PC-9 (cell line): Measurements from ENCODE around the gene WNT2B. TPM values are rescaled to one million over a fixed set of nuclear protein-coding genes. Genes with fewer than 3 reads are reported as not detected.

Experiments used
- BruUV-seq: library from RNA; stranded (reverse); fragments of 400-500 nt; replicated peaks from 2 replicates; lab custom pipeline; 2021; lab: Mats Ljungman, UMichigan
- CTCF ChIA-PET: fragments of 300-600 bp; sonication (Branson Sonifier 250); formaldehyde crosslinking; loops from one replicate; lab custom pipeline; 2022; ENCODE audit warnings: antibody characterized with exemption; lab: Charles Lee
- POLR2A ChIA-PET: fragments of 300-600 bp; sonication (Branson Sonifier 250); formaldehyde crosslinking; loops from one replicate; lab custom pipeline; 2022; ENCODE audit warnings: antibody characterized with exemption; ENCODE audit not compliant: unreplicated experiment; lab: Charles Lee
- DNase-seq, 2 experiments: peaks; one replicate each; pipeline versions ENCODE4 v3.0.0 to v3.0.0-alpha.2; 2015 to 2022; ENCODE audit warnings: mixed read lengths in 1 of 2
- H2AFZ ChIP-seq: fragments of 200-600 bp; sonication (generic); 2 replicates; pipeline ENCODE4 v1.8.1; 2017; ENCODE audit warnings: antibody characterized with exemption
- H3F3A ChIP-seq: fragments of 200-600 bp; sonication (generic); 2 replicates; pipeline ENCODE4 v1.8.1; 2017; ENCODE audit warnings: antibody characterized with exemption, mild to moderate bottlenecking, low read depth; ENCODE audit not compliant: insufficient read depth
- H3K27ac ChIP-seq: fragments of 200-600 bp; sonication (generic); 2 replicates; pipeline ENCODE4 v1.6.1; 2016; ENCODE audit warnings: mixed run types
- H3K27me3 ChIP-seq: fragments of 200-600 bp; sonication (generic); 2 replicates; pipeline ENCODE4 v1.6.1; 2016; ENCODE audit warnings: low read depth, mixed run types; ENCODE audit not compliant: insufficient read depth
- H3K36me3 ChIP-seq: fragments of 200-600 bp; sonication (generic); 2 replicates; pipeline ENCODE4 v1.6.1; 2016; ENCODE audit warnings: low read depth, mixed run types
- H3K4me1 ChIP-seq: fragments of 200-600 bp; sonication (generic); replicated peaks from 2 replicates; pipeline ENCODE4 v1.6.1; 2016; ENCODE audit warnings: mixed run types; ENCODE audit not compliant: insufficient read depth
- H3K4me2 ChIP-seq: fragments of 200-600 bp; sonication (generic); 2 replicates; pipeline ENCODE4 v1.6.1; 2017; ENCODE audit warnings: mixed run types
- H3K4me3 ChIP-seq: fragments of 200-600 bp; sonication (generic); 2 replicates; pipeline ENCODE4 v1.6.1; 2016; ENCODE audit warnings: mixed run types
- H3K79me2 ChIP-seq: fragments of 200-600 bp; sonication (generic); 2 replicates; pipeline ENCODE4 v1.6.1; 2017; ENCODE audit warnings: low read depth, mixed run types
- H3K9me2 ChIP-seq: fragments of 200-600 bp; sonication (generic); 2 replicates; pipeline ENCODE4 v1.8.1; 2017; ENCODE audit warnings: mild to moderate bottlenecking; ENCODE audit not compliant: insufficient read depth
- H3K9me3 ChIP-seq: fragments of 200-600 bp; sonication (generic); 2 replicates; pipeline ENCODE4 v1.8.1; 2016; ENCODE audit warnings: low read depth; ENCODE audit not compliant: insufficient read depth
- H4K20me1 ChIP-seq: fragments of 200-600 bp; sonication (generic); 2 replicates; pipeline ENCODE4 v1.8.1; 2017; ENCODE audit not compliant: insufficient read depth
- EZH2 ChIP-seq: fragments of 200-600 bp; sonication (generic); IDR thresholded peaks from 2 replicates; pipeline ENCODE4 v1.8.0; 2017; ENCODE audit warnings: antibody characterized with exemption, low read depth
- intact Hi-C: fragments of 100-400 bp; cut with micrococcal nuclease; formaldehyde crosslinking; loops from one replicate; pipeline ENCODE4 v1.10.0; 2022; ENCODE audit not compliant: unreplicated experiment
- total RNA-seq: library from RNA; stranded (reverse); gene quantifications from 2 replicates; pipeline ENCODE4 v1.2.3, GENCODE V29; 2021
- TF ChIP-seq, protein P1 (sequence below): fragments of 200-600 bp; sonication (generic); conservative IDR thresholded peaks from 2 replicates; pipeline ENCODE4 v1.6.1; 2017; ENCODE audit warnings: mixed run types, antibody characterized with exemption, mild to moderate bottlenecking, moderate library complexity

The WNT2B gene
- total RNA-seq, 1 experiment from 2014 or later: 0.98 TPM

DNA sequence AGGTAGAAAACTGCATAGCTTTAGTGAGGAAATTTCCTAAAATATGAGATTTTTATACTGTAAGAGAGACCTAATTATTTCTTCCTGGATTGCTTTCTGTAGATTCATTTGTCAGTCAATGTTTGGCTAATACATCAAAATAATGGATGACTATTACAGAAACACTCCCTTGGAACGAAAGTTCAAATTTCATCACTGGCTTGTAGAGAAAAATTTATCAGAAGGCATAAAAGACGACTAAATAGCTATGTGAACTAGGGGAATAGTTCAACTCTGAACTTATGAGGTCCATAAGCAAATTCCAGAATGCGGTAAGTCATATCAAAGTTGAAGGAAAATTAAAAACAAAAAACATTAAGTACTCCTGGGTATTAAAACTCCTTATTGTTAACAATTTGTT is 36.0 kb downstream of the WNT2B start:
- no peak for TF ChIP-seq EZH2
- Histone ChIP-seq H3K79me2 (no peaks in the 10 kb centered on the region), H3K4me1 (peaks cover 38% of the 10 kb centered on the region), H2AFZ (0 out of 2 replicates have a peak overlapping the region, but pooled peaks have one; percentile 26), H3K27ac (peak overlapping the region; percentile 98), H4K20me1 (no peaks in the 10 kb centered on the region), H3K9me3 (no peaks in the 10 kb centered on the region; the same call in 1 of the 2 replicates), H3K36me3 (0 out of 2 replicates have a peak, but pooled peaks cover 3% of the 10 kb centered on the region), H3K27me3 (no peaks in the 10 kb centered on the region), H3F3A (peaks cover 32% of the 10 kb centered on the region), H3K4me2 (peak overlapping the region; percentile 69), H3K4me3 (0 out of 2 replicates have a peak overlapping the region, but pooled peaks have one; percentile 24), H3K9me2 (no peaks in the 10 kb centered on the region)
- ChIA-PET CTCF (no interaction called here), POLR2A (interaction anchor here (0.7 kb wide), 4 partner anchors 74 to 1966 kb away, joined by 3 to 24 read pairs (median 4); partner anchors contain the start of gene TRIM33)
- peak in 1 of 2 experiments; percentile 85 for DNase-seq
- intact Hi-C loops: no loop called here
- BruUV-seq: no TSS peak

DNA sequence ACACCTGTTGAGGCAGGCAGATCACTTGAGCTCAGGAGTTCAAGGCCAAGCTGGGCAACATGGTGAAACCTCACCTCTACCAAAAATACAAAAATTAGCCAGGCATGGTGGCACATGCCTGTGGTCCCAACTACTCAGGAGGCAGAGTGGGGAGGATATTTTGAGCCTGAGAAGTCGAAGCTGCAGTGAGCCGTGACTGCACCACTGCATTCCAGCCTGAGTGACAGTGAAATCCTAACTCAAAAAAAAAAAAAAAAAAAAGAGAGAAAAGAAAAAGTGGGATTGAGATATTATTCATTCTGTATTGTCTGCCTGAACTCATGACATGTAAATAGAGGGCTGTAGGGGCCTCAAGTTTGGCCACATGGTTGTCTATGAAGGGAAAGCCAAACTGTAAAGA is 37.3 kb downstream of the WNT2B start:
- H4K20me1 ChIP-seq: no peaks in the 10 kb centered on the region
- no peak overlapping the region for H2AFZ ChIP-seq
- H3K79me2 ChIP-seq: no peaks in the 10 kb centered on the region
- peak overlapping the region; percentile 98 for H3K27ac ChIP-seq
- no peak overlapping the region for H3K4me3 ChIP-seq
- peaks cover 38% of the 10 kb centered on the region for H3K4me1 ChIP-seq
- BruUV-seq: no TSS peak
- H3K27me3 ChIP-seq: no peaks in the 10 kb centered on the region
- H3K4me2 ChIP-seq: peak overlapping the region; percentile 69; the same call in 1 of the 2 replicates
- intact Hi-C loops: no loop called here
- no peak for DNase-seq
- ChIA-PET CTCF (no interaction called here), POLR2A (no interaction called here)
- no peaks in the 10 kb centered on the region for H3K36me3 ChIP-seq
- H3K9me2 ChIP-seq: no peaks in the 10 kb centered on the region
- peaks cover 32% of the 10 kb centered on the region for H3F3A ChIP-seq
- H3K9me3 ChIP-seq: no peaks in the 10 kb centered on the region; the same call in 1 of the 2 replicates
- TF ChIP-seq EZH2: no peak
- TF ChIP-seq, protein P1, sequence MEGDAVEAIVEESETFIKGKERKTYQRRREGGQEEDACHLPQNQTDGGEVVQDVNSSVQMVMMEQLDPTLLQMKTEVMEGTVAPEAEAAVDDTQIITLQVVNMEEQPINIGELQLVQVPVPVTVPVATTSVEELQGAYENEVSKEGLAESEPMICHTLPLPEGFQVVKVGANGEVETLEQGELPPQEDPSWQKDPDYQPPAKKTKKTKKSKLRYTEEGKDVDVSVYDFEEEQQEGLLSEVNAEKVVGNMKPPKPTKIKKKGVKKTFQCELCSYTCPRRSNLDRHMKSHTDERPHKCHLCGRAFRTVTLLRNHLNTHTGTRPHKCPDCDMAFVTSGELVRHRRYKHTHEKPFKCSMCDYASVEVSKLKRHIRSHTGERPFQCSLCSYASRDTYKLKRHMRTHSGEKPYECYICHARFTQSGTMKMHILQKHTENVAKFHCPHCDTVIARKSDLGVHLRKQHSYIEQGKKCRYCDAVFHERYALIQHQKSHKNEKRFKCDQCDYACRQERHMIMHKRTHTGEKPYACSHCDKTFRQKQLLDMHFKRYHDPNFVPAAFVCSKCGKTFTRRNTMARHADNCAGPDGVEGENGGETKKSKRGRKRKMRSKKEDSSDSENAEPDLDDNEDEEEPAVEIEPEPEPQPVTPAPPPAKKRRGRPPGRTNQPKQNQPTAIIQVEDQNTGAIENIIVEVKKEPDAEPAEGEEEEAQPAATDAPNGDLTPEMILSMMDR: no peak

DNA sequence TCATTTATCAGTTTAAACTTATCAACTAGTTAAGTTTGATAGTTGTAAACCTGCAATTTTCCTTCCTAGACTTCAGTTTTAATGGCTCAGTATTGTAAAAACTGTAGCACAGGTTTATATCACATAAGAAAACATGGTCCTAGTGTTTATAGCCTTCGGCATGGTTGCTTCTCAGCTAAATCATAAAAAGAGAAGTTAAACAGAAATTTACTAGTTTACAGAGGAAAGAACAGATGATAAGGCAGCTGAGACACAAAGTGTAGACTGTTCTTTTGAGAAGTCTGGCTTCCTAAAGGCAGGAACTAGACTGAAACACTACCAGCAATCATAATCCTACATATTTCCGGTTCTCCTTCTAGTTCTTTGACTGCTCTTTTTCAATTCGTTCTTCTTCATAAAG is 39.8 kb downstream of the WNT2B start:
- ChIA-PET POLR2A (interaction anchor here (0.6 kb wide), 1 partner anchor 21 kb away, joined by 13 read pairs; no protein-coding TSS in a partner anchor), CTCF (no interaction called here)
- H3K9me2 ChIP-seq: no peaks in the 10 kb centered on the region
- no TSS peak for BruUV-seq
- no peaks in the 10 kb centered on the region for H3K27me3 ChIP-seq
- no peaks in the 10 kb centered on the region for H3K79me2 ChIP-seq
- intact Hi-C loops: no loop called here
- TF ChIP-seq, protein P1: no peak
- TF ChIP-seq EZH2: no peak
- H3K27ac ChIP-seq: no peak overlapping the region
- no peak overlapping the region for H3K4me2 ChIP-seq
- no peaks in the 10 kb centered on the region; the same call in 1 of the 2 replicates for H3K9me3 ChIP-seq
- no peak overlapping the region for H3K4me3 ChIP-seq
- H3K36me3 ChIP-seq: no peaks in the 10 kb centered on the region
- peaks cover 30% of the 10 kb centered on the region for H3K4me1 ChIP-seq
- H3F3A ChIP-seq: peaks cover 27% of the 10 kb centered on the region
- DNase-seq: no peak
- H4K20me1 ChIP-seq: no peaks in the 10 kb centered on the region
- no peak overlapping the region for H2AFZ ChIP-seq
